HL-60 (cell line): ENCODE data around the gene PSMD14.

Experiments
- DNase-seq, 2 experiments: peaks; one replicate each; pipeline ENCODE4 v3.0.0-alpha.2; 2010 to 2020; ENCODE audit warnings: low read depth in 1 of 2, low spot score in 1 of 2
- H3K27ac ChIP-seq: fragments of 250-450 bp; sonication (Bioruptor Pico); replicated peaks from 2 replicates; pipeline ENCODE4 v1.5.1; 2020; ENCODE audit warnings: mild to moderate bottlenecking, moderate library complexity
- H3K27me3 ChIP-seq: fragments of 250-450 bp; sonication (Bioruptor Pico); 2 replicates; pipeline ENCODE4 v1.5.1; 2021; ENCODE audit warnings: mild to moderate bottlenecking, moderate library complexity; ENCODE audit not compliant: insufficient read depth, poor library complexity, severe bottlenecking
- H3K4me3 ChIP-seq: replicated peaks from 2 replicates; pipeline ENCODE4 v1.5.1; 2011; ENCODE audit warnings: mild to moderate bottlenecking, control low read depth, low read length; ENCODE audit not compliant: insufficient read depth
- GABPA ChIP-seq: IDR thresholded peaks from 2 replicates; pipeline ENCODE4 v1.6.1; 2012; ENCODE audit warnings: low read depth
- POLR2AphosphoS5 ChIP-seq: IDR thresholded peaks from 2 replicates; pipeline ENCODE4 v1.6.1; 2012; ENCODE audit warnings: low read depth
- REST ChIP-seq: IDR thresholded peaks from 2 replicates; pipeline ENCODE4 v1.6.1; 2012; ENCODE audit warnings: low read depth; ENCODE audit not compliant: insufficient replicate concordance
- SPI1 ChIP-seq: IDR thresholded peaks from 2 replicates; pipeline ENCODE4 v1.6.1; 2012; ENCODE audit warnings: low read depth, mild to moderate bottlenecking, borderline replicate concordance
- TF ChIP-seq, protein P1 (sequence below): IDR thresholded peaks from one replicate; pipeline ENCODE4 v1.5.1; 2011; ENCODE audit warnings: low read length, control low read depth, inconsistent platforms; ENCODE audit not compliant: insufficient read depth

PSMD14 gene

DNA sequence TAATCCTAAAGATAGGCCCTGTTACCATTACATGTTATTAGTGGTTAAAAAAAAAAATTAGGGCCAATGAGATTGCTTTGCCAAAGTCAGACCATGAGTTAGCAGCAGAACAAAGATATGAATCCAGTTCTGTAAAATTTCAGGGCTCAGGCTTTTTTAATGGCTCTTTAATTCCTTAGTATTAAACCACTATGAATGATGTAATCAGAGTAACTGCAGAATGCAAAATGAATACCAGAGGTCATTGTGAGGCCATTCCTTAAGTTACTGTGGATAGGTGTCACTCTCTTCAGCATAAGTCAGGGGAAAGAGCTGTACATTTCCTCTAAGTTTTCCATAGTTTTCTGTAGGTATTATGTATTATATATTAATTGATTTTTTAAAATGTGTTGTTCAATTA, 65.7 kb downstream of the PSMD14 start:
- Histone ChIP-seq H3K4me3 (no peak overlapping the region), H3K27ac (no peak overlapping the region), H3K27me3 (no peaks in the 10 kb centered on the region)
- DNase-seq: no peak
- TF ChIP-seq, protein P1, sequence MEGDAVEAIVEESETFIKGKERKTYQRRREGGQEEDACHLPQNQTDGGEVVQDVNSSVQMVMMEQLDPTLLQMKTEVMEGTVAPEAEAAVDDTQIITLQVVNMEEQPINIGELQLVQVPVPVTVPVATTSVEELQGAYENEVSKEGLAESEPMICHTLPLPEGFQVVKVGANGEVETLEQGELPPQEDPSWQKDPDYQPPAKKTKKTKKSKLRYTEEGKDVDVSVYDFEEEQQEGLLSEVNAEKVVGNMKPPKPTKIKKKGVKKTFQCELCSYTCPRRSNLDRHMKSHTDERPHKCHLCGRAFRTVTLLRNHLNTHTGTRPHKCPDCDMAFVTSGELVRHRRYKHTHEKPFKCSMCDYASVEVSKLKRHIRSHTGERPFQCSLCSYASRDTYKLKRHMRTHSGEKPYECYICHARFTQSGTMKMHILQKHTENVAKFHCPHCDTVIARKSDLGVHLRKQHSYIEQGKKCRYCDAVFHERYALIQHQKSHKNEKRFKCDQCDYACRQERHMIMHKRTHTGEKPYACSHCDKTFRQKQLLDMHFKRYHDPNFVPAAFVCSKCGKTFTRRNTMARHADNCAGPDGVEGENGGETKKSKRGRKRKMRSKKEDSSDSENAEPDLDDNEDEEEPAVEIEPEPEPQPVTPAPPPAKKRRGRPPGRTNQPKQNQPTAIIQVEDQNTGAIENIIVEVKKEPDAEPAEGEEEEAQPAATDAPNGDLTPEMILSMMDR: no peak
- no peak for TF ChIP-seq SPI1
- no peak for TF ChIP-seq REST
- TF ChIP-seq GABPA: no peak

GRCh38 chr2:161374446-161374845, 66.2 kb downstream of the PSMD14 start:
- Histone ChIP-seq H3K27me3 (no peaks in the 10 kb centered on the region), H3K27ac (no peak overlapping the region), H3K4me3 (no peak overlapping the region)
- TF ChIP-seq GABPA: no peak
- no peak for TF ChIP-seq POLR2AphosphoS5
- TF ChIP-seq REST: no peak
- TF ChIP-seq, protein P1: no peak
- no peak for TF ChIP-seq SPI1
- no peak for DNase-seq

DNA sequence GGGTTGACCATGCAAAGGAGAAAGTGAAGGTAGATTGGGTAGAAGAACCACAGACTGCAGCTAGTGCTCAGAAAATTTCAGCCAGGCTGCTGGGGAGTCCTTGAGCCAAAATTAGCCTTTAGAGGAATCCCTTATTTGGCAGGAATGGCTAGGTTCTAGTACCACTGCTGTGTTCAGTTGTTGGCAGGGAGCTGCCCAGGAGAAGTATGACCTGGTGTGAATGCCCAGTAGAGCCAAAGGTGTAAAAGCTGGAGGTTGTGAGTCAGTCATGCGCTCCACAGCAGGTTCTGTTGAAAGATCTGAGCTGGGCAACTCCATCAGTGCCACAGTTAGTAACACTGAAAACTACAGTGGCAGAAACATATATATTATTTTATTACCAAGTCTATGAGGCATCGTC, 71.5 kb downstream of the PSMD14 start:
- no peak for TF ChIP-seq GABPA
- TF ChIP-seq, protein P1: no peak
- TF ChIP-seq REST: no peak
- no peak for TF ChIP-seq POLR2AphosphoS5
- TF ChIP-seq SPI1: no peak
- Histone ChIP-seq H3K27ac (no peak overlapping the region), H3K27me3 (no peaks in the 10 kb centered on the region), H3K4me3 (no peak overlapping the region)
- no peak for DNase-seq
